GM19351 (cell line): Measurements from ENCODE around the gene HNRNPK.
"Not testable (repeated sequence)": the region's sequence is repeated elsewhere in the genome, so short reads cannot be mapped to it uniquely, and the experiment has no call there.

ENCODE experiments used
- ATAC-seq: cut with Tn5 transposase; IDR thresholded peaks from one replicate; pipeline ENCODE4 v1.9.1; 2021; ENCODE audit warnings: mild to moderate bottlenecking, moderate library complexity; ENCODE audit not compliant: unreplicated experiment

Gene HNRNPK

DNA sequence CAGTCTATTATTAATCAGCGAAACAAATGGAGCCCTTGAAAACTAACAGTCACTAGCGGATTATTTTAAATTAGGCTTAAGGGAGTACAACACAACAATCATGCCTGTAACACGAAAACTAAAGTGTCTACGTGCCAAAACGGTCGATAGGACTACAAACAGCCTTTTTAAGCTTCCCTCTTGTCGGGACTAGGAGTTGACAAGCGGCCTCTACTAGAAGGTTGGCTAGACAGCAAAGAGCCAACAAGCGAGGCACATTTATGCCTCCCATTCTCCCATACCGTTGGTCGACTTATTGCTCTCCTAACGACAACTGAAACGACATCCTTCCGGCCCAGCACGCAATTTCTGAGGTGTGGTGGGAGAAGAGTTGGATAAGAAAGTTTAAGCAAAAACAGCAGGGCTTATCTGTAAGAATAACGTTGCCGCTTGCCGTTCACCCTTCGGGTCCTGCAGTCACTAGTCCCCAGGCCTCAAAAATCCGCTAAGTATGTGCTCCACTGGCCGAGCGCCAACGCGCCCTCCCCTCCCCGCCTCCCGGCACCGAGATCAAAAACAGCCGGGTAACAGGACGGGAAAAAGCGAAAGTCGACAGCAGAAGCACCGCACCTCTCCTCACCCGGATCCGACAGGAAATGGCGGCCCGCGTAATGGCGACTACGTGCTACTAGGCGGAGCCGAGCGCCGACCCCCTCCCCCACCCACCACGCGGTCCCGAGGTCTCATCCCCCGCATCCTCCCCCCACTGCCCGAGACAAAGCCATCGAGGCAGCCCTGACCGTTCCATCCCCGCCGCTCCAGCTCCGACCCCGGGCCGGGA, 813 bp downstream of the HNRNPK start:
- ATAC-seq = peak; percentile 25

DNA sequence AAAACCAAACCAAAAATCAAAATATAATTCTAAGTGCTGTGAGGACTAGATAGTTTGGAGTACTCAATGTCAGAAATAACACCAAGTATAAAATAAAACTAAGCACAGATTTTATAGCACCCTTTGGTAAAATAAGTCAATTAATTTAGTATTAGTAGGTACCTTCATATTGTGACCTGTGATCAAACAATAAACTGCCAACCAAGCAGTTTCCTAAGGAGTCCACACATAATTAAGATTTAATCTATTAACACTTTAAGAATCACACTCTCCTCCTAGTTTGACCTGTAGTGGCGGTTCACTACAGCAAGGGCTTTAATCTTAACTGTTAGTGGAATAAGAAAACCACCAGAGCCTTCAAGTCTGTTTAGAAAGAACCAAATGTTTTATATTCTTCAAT, 2.8 kb downstream of the HNRNPK start:
- no peak for ATAC-seq

DNA sequence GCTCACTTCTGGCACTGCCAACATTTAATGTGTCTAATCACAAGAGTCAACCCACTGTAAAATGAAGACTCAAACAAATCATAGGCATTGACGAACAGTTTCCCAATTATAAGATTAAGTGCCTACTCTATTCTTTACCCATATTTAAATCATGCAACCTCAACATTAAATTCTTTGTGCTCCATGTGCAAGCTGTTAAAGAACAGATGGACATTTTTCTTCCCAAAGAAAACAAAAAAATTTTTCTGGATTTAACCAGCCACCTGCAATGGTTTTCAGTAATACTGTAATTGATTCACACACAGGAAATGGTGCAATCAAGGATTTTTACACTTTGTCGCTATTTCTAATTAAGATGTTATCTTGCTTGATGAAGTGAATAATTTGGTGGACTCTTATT, 3.6 kb downstream of the HNRNPK start:
- ATAC-seq = no peak

DNA sequence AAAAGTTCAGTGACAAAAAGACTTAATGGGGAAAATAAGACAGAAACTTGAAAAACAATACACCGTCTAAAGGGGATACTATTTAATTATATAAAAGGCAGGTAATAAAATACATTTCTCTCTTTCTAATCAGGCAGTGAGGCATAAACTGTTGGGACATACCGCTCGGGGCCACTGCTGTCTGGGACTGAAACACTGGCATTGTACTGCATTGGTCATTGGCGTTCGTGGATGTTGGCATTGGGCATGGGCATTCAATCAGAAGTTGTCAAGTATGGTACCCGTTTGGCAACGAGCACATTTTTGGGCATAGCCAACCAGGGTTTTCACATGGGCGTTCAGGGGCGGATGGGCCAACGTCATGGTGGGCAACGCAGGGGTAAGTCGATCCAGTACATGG, 4.7 kb downstream of the HNRNPK start:
- no peak for ATAC-seq

DNA sequence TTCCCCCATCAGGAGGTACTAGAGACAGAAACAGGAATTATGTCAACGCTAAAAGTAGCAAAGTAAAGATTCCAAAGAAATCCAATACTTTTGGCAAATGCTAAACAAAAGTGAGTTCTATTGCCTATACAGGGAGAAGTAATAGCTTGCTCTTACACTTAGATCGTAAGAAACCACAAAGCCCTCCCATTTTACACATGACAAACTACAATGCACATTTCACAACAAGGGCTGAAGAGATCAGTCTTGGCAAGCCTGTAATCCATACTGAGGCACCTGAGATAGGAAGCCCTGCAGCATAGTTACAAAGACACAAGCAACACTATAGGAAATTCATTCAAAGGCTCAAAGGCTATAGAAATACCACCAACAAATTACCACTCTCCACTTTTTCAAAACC, 7.7 kb downstream of the HNRNPK start:
- ATAC-seq = no peak

DNA sequence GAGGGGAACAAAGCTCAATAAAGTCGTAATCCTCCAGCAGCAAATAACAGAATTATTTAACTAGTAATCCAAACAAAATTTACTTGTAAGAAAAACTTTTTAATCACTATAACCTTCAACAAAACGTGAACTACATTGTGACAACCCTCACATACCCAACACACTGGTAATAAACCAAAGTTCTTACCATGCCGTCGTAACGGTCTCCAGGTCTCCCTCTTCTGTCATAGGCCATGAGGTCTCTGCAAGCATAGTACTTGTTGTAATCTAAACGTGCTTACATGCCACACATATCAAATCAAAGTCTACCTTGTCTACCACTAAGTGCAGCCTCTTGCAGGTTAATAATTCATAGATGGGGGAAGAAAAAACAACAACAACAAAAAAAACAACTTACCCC, 8.5 kb downstream of the HNRNPK start:
- ATAC-seq = no peak

DNA sequence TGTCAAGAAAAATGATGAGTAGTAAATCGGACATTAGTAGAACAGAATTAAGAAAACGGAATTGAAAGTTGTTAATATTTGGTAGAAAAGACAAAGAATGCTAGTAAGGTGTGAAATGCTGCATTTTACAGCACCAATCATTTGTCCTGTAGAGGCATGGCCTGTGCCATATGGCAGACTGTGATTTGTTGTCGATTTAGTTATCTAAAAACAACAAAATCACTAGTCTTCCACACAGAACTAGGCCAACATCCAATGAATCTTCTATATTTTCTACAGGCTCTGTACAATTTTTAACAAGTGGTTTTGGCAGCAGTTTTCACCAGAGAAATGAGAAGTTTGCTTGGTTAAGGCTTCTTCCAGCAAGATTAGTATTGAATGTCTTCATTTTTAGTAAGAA, 10.4 kb downstream of the HNRNPK start:
- ATAC-seq = no peak

DNA sequence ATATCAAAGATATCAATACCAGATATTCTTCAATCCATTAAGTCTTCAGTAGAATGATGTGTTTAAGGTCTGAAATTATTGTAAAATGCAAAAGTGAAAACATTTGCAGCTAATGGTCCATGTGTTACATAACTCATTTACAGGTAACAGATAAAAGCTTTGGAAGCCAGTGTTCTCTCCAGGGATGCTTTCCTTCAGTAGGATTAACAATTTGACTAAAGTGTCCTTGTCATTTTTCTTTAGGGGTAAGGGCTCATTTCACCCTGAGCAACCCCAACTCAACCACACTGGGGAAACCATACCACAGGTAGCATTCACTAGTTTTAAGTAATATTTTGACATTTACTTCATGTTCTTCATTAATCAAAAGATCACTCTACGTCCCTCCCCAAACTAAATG, 12.9 kb downstream of the HNRNPK start:
- no peak for ATAC-seq

DNA sequence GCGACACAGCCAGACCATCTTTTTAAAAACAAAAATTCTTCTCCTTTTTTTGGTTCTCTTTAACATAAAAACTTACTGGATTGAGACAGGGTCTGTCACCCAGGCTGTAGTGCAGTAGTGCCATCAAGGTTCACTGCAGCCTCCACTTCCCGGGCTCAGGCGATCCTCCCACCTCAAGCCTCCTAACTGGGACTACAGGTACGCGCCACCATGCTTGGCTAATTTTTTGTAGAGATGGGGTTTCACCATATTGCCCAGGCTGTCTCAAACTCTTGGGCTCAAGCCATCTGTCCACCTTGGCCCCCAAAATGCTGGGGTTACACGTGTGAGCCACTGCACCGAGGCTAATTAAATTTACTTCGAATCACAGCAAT, 13.8 kb downstream of the HNRNPK start:
- ATAC-seq = no peak

DNA sequence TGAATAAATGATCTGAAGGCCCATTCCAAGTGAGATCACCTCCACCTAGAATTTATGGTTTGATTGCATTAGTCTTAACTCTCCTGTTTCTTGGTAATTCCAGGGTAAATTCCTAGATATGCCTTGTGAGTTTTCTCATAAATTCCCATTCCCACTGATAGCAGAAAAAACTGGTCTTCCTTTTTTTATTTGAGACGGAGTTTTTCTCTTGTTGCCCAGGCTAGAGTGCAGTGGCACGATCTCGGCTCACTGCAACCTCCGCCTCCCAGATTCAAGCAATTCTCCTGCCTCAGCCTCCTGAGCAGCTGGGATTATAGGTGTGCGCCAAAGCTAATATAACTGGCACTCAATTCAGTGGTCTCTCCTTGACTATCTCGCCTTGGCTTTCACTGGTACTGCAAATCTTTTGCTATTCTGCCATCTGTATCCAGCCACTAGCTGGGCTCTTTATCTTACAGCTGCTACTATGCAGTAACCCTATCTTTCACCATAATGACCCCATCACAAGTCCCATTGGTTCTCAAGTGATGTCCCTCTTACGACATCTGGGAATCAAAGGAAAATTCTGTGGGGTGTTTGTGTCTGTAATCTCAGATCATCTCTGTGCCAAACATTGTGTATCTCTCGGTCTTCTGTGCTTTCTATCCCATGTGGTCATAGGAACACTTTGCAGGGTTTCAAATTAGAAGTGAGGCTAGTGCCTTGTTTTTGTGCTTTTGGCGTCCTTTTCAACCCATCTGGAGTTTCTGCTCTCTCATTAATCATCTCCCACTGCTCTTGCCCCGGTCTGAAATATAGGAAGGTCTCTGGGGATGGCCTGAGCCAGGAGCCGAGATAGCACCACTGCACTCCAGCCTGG, 14.4 kb downstream of the HNRNPK start:
- no peak for ATAC-seq

DNA sequence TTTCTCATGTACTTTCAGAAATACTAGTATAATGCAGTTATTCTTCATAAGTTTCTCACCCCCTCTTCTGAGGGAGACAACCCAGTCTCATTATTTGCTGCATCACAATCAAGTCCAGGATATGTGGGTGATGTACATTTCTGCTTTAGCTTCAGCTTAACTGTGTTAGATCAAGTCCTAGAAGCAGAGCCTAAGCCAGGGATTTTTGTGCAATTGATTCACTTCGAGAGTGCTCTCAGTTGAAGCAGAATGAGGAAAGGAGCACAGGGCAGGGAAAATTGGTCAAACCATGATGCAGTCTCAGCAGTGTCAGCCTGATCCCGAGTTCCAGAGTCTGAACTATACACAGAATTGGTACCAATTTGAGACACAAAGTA, 15.1 kb downstream of the HNRNPK start:
- no peak for ATAC-seq

DNA sequence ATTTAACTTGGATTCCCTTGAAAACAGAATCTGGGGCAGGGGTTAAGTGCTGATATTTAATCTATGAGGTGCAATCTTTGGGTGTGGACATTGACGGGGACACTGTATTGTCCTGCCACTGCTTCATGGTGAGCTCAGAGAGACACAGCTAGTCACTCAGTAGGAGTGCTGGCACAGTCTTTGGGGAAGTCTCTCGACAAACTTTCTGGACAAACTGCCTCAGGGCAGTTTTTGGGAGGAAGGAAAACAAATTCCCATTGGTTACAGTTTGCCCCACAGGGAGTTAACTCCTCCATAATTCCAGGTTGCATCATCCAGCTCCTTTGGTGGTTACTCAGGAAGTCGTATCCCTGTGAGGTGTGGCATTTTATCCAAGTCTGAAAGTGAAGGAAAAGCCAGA, 17.9 kb downstream of the HNRNPK start:
- ATAC-seq = no peak

DNA sequence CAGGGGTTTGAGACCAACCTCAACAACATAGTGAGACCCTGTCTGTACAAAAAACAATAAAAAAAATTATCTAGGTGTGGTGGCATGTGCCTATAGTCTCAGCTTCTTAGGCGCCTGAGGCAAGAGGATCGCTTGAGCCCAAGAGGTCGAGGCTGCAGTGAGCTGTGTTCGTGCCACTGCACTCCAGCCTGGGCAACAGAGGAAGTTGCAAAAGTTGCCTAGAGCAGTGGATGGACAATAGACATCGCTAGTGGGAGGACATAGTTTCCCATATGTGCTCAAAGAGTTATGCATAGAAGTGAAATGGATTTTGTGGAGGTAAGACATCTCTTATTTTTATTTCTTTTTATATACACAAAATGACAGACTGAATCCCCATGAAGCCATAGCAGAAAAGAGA, 19.0 kb downstream of the HNRNPK start:
- ATAC-seq = no peak

DNA sequence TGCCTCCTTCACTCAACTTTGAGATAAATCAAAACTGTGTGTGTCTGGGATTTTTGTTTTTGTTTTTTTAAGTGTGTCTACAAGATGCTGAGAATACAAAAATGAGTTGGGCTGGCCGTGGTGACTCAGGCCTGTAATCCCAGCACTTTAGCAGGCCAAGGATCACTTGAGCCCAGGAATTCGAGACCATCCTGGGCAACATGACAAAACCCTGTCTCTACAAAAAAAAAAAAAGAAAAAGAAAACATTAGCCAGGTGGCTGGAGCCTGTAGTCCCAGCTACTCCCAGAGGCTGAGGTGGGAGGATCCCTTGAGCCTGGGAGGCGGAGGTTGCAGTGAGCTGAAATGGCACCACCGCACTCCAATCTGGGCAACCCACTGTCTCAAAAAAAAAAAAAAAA, 21.0 kb downstream of the HNRNPK start:
- ATAC-seq = no peak

DNA sequence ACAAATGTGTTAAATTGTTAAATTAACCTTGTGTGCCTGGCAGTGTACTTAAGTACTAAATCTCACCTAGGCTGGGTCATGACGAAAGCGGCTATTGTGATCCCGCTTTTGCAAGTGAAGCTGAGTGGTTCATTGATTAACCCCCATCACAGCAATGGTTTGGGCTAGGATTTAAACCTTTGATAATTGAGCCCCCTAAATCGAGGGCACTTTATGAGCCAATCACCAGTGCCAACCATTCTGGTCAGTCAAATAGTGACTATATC, 22.8 kb downstream of the HNRNPK start:
- no peak for ATAC-seq

DNA sequence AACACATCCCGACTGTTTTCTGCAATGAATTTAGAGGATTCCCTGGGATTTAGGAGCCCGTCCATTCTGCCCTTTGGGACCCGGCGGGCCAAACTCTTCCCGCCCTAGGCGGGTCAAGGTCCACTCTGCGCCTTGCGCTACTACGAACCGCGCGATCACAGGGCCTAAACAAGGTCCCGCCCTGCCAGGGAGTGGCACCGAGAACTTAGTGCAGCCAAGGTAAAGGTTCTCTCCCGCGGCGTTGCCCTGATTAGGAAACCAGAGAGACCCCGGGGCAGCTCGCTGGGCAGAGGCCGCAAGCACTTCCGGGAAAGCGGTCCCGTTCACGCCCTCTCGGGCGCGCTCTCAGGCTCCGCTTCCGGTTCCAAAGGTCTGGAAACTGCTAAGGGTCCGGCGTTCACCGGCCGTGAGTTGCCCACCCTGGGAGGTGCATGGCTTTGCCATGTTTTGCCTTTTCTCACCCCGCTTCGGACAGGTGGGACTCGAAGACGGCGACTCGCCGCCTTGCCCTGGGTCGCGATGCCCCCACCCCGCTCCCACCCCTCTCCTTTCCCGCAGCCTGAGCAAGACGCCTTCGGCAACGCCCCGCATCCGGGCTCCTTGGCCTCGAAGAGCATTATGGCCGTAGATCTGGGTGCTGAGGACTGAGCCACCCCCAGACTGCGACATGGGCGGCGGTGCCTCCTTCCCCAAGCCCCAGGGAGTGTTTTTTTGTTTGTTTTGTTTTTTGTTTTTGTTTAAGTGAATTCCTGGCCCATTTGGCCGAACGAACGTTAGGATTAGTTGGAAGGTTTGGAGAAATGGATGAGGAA, 23.4 kb downstream of the HNRNPK start:
- peak; percentile 80 for ATAC-seq

DNA sequence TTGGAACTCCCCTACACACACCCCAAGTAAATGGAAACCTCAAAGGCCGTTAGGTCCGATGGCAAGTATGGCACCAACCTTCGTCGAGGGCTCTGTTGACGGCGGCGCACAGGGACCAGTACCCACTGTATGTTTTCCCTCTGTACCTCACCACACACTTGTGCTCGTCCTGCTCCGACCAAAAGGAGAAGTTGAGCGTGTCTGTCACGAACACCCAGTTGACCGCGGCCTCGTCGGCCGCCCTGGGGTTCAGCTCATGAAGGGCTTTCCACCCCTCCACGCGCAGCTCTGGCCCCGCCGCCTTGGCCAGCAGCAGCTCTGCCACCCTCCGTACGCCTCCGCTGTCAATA, 24.0 kb downstream of the HNRNPK start:
- peak; percentile 65 for ATAC-seq

DNA sequence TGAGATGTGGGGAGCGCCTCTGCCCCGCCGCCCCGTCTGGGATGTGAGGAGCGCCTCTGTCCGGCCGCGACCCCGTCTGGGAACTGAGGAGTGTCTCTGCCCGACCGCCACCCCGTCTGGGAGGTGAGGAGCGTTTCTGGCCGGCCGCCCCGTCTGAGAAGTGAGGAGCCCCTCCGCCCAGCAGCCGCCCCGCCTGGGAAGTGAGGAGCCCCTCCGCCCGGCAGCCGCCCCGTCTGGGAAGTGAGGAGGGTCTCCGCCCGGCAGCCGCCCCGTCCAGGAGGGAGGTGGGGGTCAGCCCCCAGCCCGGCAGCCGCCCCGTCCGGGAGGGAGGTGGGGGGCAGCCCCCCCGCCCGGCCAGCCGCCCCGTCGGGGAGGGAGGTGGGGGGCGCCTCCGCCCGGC, 31.9 kb downstream of the HNRNPK start:
- ATAC-seq = not testable (repeated sequence)

DNA sequence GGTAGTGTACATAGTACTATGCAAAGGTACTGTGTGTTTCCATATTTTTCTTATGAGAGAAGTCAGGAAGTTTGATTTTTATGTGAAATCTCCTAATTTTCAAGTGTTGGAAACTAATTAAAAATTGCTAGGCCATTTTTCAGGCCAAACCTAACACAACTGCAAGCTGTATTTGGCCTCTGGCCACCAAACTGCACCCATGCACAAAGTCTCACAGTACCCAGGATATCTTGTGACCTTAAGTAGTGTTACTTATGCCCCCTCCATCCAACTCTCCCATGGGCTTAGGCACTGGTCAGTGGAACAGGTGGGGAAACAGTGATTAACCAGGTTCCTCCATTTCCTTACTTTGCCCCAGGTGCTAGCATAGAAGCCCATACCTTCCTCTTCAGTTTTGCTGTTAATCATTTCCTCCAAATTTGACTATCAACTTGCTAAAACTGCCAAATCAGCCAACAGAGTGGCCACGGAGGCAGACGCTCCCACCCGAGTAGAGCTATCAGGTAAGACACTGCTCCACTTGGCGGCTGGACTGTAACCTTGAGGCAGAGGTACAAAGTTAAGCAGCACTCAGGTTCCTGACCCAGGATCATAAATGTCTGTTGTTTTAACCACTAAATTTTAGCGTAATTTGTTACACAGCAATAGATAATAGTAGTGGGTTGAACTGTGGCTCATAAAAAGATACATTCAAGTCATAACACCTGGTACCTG, 39.3 kb downstream of the HNRNPK start:
- ATAC-seq = no peak

DNA sequence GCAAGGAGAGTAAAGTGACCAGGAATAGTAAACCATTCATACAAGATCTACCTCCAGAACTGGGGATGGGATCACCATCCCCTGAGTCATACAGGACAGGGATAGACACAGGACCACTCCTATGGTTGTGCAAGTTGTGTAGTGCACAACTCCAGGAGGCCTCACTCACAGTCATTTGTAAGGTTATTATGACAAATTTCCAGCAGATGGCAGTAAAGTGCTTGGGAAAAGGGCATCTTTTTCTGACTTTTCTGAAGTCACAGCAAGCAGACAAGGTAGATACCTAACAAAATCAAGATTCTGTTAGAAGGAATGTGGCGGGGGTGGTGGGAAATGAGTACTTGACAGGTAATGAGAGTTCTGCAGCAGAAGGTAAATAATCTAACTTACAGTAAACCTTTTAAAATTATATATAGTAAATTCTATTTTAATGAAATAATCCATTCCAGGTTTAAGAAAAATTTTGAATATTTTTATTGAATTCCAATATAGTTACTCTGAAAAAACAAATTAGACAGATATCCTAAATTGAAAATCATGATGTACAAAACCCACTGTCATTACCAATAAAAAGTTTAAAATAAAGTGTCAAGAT, 42.1 kb downstream of the HNRNPK start:
- ATAC-seq = no peak

DNA sequence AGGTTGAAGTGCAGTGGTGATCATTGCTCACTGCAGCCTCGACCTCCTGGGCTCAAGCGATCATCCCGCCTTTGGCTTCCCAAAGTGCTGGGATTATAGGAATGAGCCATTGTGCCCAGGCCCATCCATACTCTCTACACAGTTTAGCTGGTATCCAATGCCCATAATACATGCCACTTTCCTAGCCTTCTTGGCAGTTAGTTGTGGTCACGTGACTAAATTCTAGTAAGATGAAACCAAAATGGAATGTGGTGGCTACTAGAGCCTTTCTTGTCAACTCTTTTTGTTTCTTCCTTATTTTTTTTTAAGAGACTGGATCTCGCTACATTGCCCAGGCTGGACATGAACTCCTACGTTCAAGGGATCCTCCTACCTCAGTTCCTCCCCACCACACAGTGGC, 43.5 kb downstream of the HNRNPK start:
- no peak for ATAC-seq
